H9 (cell line): Measurements from ENCODE around the gene ITPR2. TPM values are rescaled to one million over a fixed set of nuclear protein-coding genes. Genes with fewer than 3 reads are reported as not detected.

ENCODE experiments used
- DNase-seq: peaks from one replicate; pipeline ENCODE4 v3.0.0-alpha.2; 2017
- H2AFZ ChIP-seq: one replicate; pipeline ENCODE4 v1.6.1; 2013; ENCODE audit warnings: mild to moderate bottlenecking, low read length, control low read depth, moderate library complexity
- H2AK5ac ChIP-seq: 2 replicates; pipeline ENCODE4 v1.6.1; 2013; ENCODE audit warnings: low read length, control low read depth, mixed read lengths; ENCODE audit not compliant: insufficient read length
- H2BK120ac ChIP-seq: one replicate; pipeline ENCODE4 v1.6.1; 2013; ENCODE audit warnings: low read depth, mild to moderate bottlenecking, low read length, control low read depth, inconsistent platforms; ENCODE audit not compliant: poor library complexity, severe bottlenecking
- H2BK12ac ChIP-seq: 2 replicates; pipeline ENCODE4 v1.6.1; 2013; ENCODE audit warnings: low read length, control low read depth, mixed read lengths, low read depth; ENCODE audit not compliant: insufficient read length
- H2BK15ac ChIP-seq: 2 replicates; pipeline ENCODE4 v1.6.1; 2013; ENCODE audit warnings: low read depth, low read length, control low read depth
- H2BK20ac ChIP-seq: one replicate; pipeline ENCODE4 v1.6.1; 2013; ENCODE audit warnings: low read depth, mild to moderate bottlenecking, low read length, control low read depth, inconsistent platforms; ENCODE audit not compliant: poor library complexity, severe bottlenecking
- H2BK5ac ChIP-seq: 2 replicates; pipeline ENCODE4 v1.6.1; 2013; ENCODE audit warnings: low read length, control low read depth, mixed read lengths; ENCODE audit not compliant: insufficient read length
- H3K14ac ChIP-seq: 2 replicates; pipeline ENCODE4 v1.6.1; 2013; ENCODE audit warnings: low read length, control low read depth; ENCODE audit not compliant: insufficient read depth
- H3K18ac ChIP-seq: 2 replicates; pipeline ENCODE4 v1.6.1; 2013; ENCODE audit warnings: low read depth, mild to moderate bottlenecking, mixed read lengths, low read length, control low read depth; ENCODE audit not compliant: insufficient read length
- H3K23ac ChIP-seq: 2 replicates; pipeline ENCODE4 v1.6.1; 2013; ENCODE audit warnings: low read length, control low read depth, mixed read lengths, low read depth; ENCODE audit not compliant: insufficient read length
- H3K23me2 ChIP-seq: 2 replicates; pipeline ENCODE4 v1.6.1; 2013; ENCODE audit warnings: low read depth, mild to moderate bottlenecking, mixed read lengths, low read length, control low read depth; ENCODE audit not compliant: insufficient read length, poor library complexity, severe bottlenecking
- H3K27ac ChIP-seq: 2 replicates; pipeline ENCODE4 v1.5.1; 2013; ENCODE audit warnings: low read length, control low read depth, mixed read lengths, low read depth; ENCODE audit not compliant: insufficient read length
- H3K27me3 ChIP-seq: 2 replicates; pipeline ENCODE4 v1.6.1; 2013; ENCODE audit warnings: low read length, control low read depth, inconsistent platforms; ENCODE audit not compliant: insufficient read depth
- H3K4ac ChIP-seq: 2 replicates; pipeline ENCODE4 v1.6.1; 2013; ENCODE audit warnings: low read depth, mild to moderate bottlenecking, control low read depth, inconsistent platforms, low read length, moderate library complexity
- H3K4me1 ChIP-seq: 2 replicates; pipeline ENCODE4 v1.6.1; 2013; ENCODE audit warnings: low read length, control low read depth, inconsistent platforms; ENCODE audit not compliant: insufficient read depth
- H3K4me2 ChIP-seq: 2 replicates; pipeline ENCODE4 v1.6.1; 2013; ENCODE audit warnings: low read length, control low read depth, mixed read lengths; ENCODE audit not compliant: insufficient read length, insufficient read depth
- H3K56ac ChIP-seq: 2 replicates; pipeline ENCODE4 v1.6.1; 2013; ENCODE audit warnings: low read depth, mild to moderate bottlenecking, mixed read lengths, low read length, control low read depth; ENCODE audit not compliant: insufficient read length
- H3K79me1 ChIP-seq: 2 replicates; pipeline ENCODE4 v1.6.1; 2013; ENCODE audit warnings: low read depth, mild to moderate bottlenecking, moderate library complexity, low read length, control low read depth, inconsistent platforms; ENCODE audit not compliant: insufficient read depth, poor library complexity, severe bottlenecking
- H3K79me2 ChIP-seq: 2 replicates; pipeline ENCODE4 v1.6.1; 2013; ENCODE audit warnings: low read length, control low read depth, inconsistent platforms; ENCODE audit not compliant: insufficient read depth
- H3K9ac ChIP-seq: 2 replicates; pipeline ENCODE4 v1.6.1; 2013; ENCODE audit warnings: low read length, control low read depth, mixed read lengths; ENCODE audit not compliant: insufficient read length; ENCODE audit errors: extremely low read depth
- H3K9me3 ChIP-seq: one replicate; pipeline ENCODE4 v1.6.1; 2013; ENCODE audit warnings: low read depth, low read length, inconsistent platforms; ENCODE audit not compliant: control insufficient read depth
- H3T11ph ChIP-seq: one replicate; pipeline ENCODE4 v1.6.1; 2013; ENCODE audit warnings: mild to moderate bottlenecking, low read length, control low read depth, inconsistent platforms
- H4K20me1 ChIP-seq: one replicate; pipeline ENCODE4 v1.6.1; 2013; ENCODE audit not compliant: control insufficient read depth, insufficient read length, insufficient read depth
- H4K5ac ChIP-seq: 2 replicates; pipeline ENCODE4 v1.6.1; 2013; ENCODE audit warnings: low read depth, mild to moderate bottlenecking, mixed read lengths, low read length, control low read depth; ENCODE audit not compliant: insufficient read length
- H4K8ac ChIP-seq: replicated peaks from 2 replicates; pipeline ENCODE4 v1.6.1; 2013; ENCODE audit warnings: low read length, control low read depth, mixed read lengths, low read depth; ENCODE audit not compliant: insufficient read length
- H4K91ac ChIP-seq: 2 replicates; pipeline ENCODE4 v1.6.1; 2013; ENCODE audit warnings: low read depth, mild to moderate bottlenecking, moderate library complexity, mixed read lengths, low read length, control low read depth; ENCODE audit not compliant: insufficient read length
- H3K27ac Mint-ChIP-seq, 3 experiments: 2 replicates in 2 of 3; 3 replicates in 1 of 3; pipeline ENCODE4 v1.8.0; 2020 to 2021; ENCODE audit warnings: mixed read lengths in 3 of 3, mild to moderate bottlenecking in 1 of 3, moderate library complexity in 1 of 3
- H3K27me3 Mint-ChIP-seq: 2 replicates; pipeline ENCODE4 v1.8.0; 2021; ENCODE audit warnings: low read depth, mild to moderate bottlenecking, moderate library complexity, mixed read lengths
- H3K36me3 Mint-ChIP-seq, 3 experiments: 2 replicates in 2 of 3; 3 replicates in 1 of 3; pipeline ENCODE4 v1.8.0; 2020 to 2021; ENCODE audit warnings: low read depth in 3 of 3, mixed read lengths in 3 of 3; ENCODE audit not compliant: insufficient read depth in 1 of 3
- H3K4me1 Mint-ChIP-seq, 2 experiments: 2 replicates each; pipeline ENCODE4 v1.8.0; 2020; ENCODE audit warnings: mixed read lengths in 2 of 2
- H3K4me3 Mint-ChIP-seq, 2 experiments: 2 replicates in 1 of 2; 3 replicates in 1 of 2; pipeline ENCODE4 v1.8.0; 2020 to 2021; ENCODE audit warnings: mild to moderate bottlenecking in 2 of 2, mixed read lengths in 2 of 2, moderate library complexity in 1 of 2
- H3K9me3 Mint-ChIP-seq, 2 experiments: 2 replicates in 1 of 2; 3 replicates in 1 of 2; pipeline ENCODE4 v1.8.0; 2020; ENCODE audit warnings: mild to moderate bottlenecking in 2 of 2, mixed read lengths in 2 of 2, moderate library complexity in 1 of 2
- WGBS: extraction: QIAGEN DNeasy Blood & Tissue Kit; methylation state at CpG from one replicate; pipeline ENCODE4 v1.1.7; 2013; ENCODE audit warnings: missing lambda C conversion rate, low lambda C conversion rate, mixed read lengths; ENCODE audit not compliant: insufficient read length; ENCODE audit errors: extremely low coverage; 5-methylcytosine and 5-hydroxymethylcytosine counted together
- total RNA-seq: library from RNA; stranded (reverse); gene quantifications from 2 replicates; pipeline ENCODE4 v1.2.1, GENCODE V29; 2021
- TF ChIP-seq, protein P1 (sequence below): fragments of 200-600 bp; sonication (generic); conservative IDR thresholded peaks from 3 replicates; pipeline ENCODE4 v1.8.0; 2021; ENCODE audit warnings: antibody characterized with exemption, mild to moderate bottlenecking

The ITPR2 gene
- total RNA-seq, 1 experiment from 2014 or later, result 14.8 TPM

DNA sequence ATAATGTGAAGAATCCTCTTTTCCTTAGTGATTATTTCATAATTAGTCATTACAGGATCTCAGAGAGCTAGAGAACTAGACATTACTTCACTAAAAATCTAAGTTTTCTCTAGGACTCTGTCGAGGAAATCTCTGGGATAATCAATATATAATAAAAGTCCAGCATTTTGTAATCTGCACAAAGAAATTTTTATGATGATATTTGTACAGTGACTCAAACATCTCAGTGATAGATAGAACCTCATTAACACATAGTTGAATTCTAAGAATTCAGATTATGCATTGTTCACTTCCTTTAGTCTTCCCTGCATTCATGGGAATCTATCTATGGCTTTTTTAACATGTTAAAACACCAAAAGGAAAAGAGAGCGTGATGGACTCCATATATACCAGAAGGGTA lies 11.0 kb downstream of the ITPR2 start:
- Mint-ChIP-seq H3K36me3 (no peaks in the 10 kb centered on the region), H3K9me3 (no peaks in the 10 kb centered on the region), H3K4me3 (no peak overlapping the region), H3K27me3 (no peaks in the 10 kb centered on the region), H3K4me1 (peaks cover 17 to 24% of the 10 kb centered on the region in 2 experiments), H3K27ac (no peak overlapping the region)
- Histone ChIP-seq H3K79me1 (peaks cover 3% of the 10 kb centered on the region), H4K8ac (no peak overlapping the region), H2BK5ac (no peak overlapping the region), H3K14ac (no peak overlapping the region), H3K27ac (no peak overlapping the region), H3K9me3 (no peaks in the 10 kb centered on the region), H2AFZ (no peak overlapping the region), H3K4me2 (no peak overlapping the region), H2BK12ac (no peak overlapping the region), H2AK5ac (no peak overlapping the region), H3K27me3 (no peaks in the 10 kb centered on the region), H3K23me2 (no peaks in the 10 kb centered on the region), H3K79me2 (peaks cover 24% of the 10 kb centered on the region), H3K4me1 (peaks cover 8% of the 10 kb centered on the region), H4K91ac (no peak overlapping the region), H2BK20ac (no peak overlapping the region), H3K23ac (no peak overlapping the region), H2BK15ac (no peak overlapping the region), H3K9ac (no peak overlapping the region), H3K18ac (no peak overlapping the region), H4K20me1 (no peaks in the 10 kb centered on the region), H4K5ac (no peak overlapping the region), H3K4ac (no peak overlapping the region), H3K56ac (no peak overlapping the region), H3T11ph (no peak overlapping the region), H2BK120ac (no peak overlapping the region)
- TF ChIP-seq, protein P1, sequence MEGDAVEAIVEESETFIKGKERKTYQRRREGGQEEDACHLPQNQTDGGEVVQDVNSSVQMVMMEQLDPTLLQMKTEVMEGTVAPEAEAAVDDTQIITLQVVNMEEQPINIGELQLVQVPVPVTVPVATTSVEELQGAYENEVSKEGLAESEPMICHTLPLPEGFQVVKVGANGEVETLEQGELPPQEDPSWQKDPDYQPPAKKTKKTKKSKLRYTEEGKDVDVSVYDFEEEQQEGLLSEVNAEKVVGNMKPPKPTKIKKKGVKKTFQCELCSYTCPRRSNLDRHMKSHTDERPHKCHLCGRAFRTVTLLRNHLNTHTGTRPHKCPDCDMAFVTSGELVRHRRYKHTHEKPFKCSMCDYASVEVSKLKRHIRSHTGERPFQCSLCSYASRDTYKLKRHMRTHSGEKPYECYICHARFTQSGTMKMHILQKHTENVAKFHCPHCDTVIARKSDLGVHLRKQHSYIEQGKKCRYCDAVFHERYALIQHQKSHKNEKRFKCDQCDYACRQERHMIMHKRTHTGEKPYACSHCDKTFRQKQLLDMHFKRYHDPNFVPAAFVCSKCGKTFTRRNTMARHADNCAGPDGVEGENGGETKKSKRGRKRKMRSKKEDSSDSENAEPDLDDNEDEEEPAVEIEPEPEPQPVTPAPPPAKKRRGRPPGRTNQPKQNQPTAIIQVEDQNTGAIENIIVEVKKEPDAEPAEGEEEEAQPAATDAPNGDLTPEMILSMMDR, result no peak
- no peak for DNase-seq
- no CpG with 5 or more reads among the region's 2 CpGs for WGBS
